K562 (cell line): ENCODE data around the gene NDUFAF8. TPM values are rescaled to one million over a fixed set of nuclear protein-coding genes. Genes with fewer than 3 reads are reported as not detected.

Source experiments
- ATAC-seq: fragments of 200-7000 bp; cut with Tn5 transposase; 3 replicates; pipeline ENCODE4 v1.9.1; 2020; ENCODE audit warnings: moderate library complexity
- BruUV-seq: library from RNA; stranded (reverse); fragments of 400-500 nt; replicated peaks from 2 replicates; lab custom pipeline; 2021; lab: Mats Ljungman, UMichigan
- CTCF ChIA-PET: fragments of 300-600 bp; formaldehyde crosslinking; extraction: SDS; loops from one replicate; lab custom pipeline; 2021; ENCODE audit warnings: low intra/inter-chr PET ratio; lab: Yijun Ruan, JAX
- POLR2A ChIA-PET: fragments of 300-600, 350-650 bp; sonication (Branson Sonifier 250); formaldehyde crosslinking; extraction: SDS; loops from one replicate; lab custom pipeline; 2021; ENCODE audit warnings: antibody characterized with exemption, inconsistent platforms; lab: Yijun Ruan, JAX
- DNase-seq, 4 experiments: peaks; one replicate each; pipeline versions ENCODE4 v3.0.0 to v3.0.0-alpha.2; 2011 to 2018; ENCODE audit warnings: low spot score in 3 of 4, mixed read lengths in 3 of 4; ENCODE audit errors: extremely low read depth in 1 of 4
- FAIRE-seq: peaks from 2 replicates; lab custom pipeline; 2011; peaks lifted over from hg19 to GRCh38; lab: Jason Lieb, UNC
- H2AFZ ChIP-seq: 2 replicates; pipeline ENCODE4 v1.6.0; 2011; ENCODE audit warnings: low read depth, low read length, control low read depth, inconsistent platforms
- H3K27ac ChIP-seq: fragments of 200-600 bp; 3 replicates; pipeline ENCODE4 v1.8.0; 2011; ENCODE audit warnings: low read depth, mild to moderate bottlenecking, control low read depth, inconsistent platforms, low read length, moderate library complexity, mixed read lengths; ENCODE audit errors: extremely low read depth
- H3K27me3 ChIP-seq, 2 experiments: fragments of 300-600 bp in 1 of 2; 2 replicates in 1 of 2; 3 replicates in 1 of 2; pipeline versions ENCODE4 v1.6.0 to v1.8.0; 2011; ENCODE audit warnings: inconsistent platforms in 2 of 2, low read length in 2 of 2, mild to moderate bottlenecking in 1 of 2, mixed read lengths in 1 of 2, moderate library complexity in 1 of 2; ENCODE audit not compliant: control insufficient read depth in 2 of 2, insufficient read depth in 2 of 2
- H3K36me3 ChIP-seq: fragments of 300-600 bp; 3 replicates; pipeline ENCODE4 v1.8.0; 2011; ENCODE audit warnings: mild to moderate bottlenecking, low read length, inconsistent platforms; ENCODE audit not compliant: control insufficient read depth, insufficient read depth
- H3K4me1 ChIP-seq, 2 experiments: fragments of 200-600 bp in 1 of 2; replicated peaks in 1 of 2; 2 replicates in 1 of 2; 3 replicates in 1 of 2; pipeline versions ENCODE4 v1.5.1 to v1.8.0; 2011; ENCODE audit warnings: inconsistent platforms in 2 of 2, low read length in 2 of 2, mild to moderate bottlenecking in 1 of 2, mixed read lengths in 1 of 2, moderate library complexity in 1 of 2; ENCODE audit not compliant: control insufficient read depth in 2 of 2, insufficient read depth in 2 of 2
- H3K4me2 ChIP-seq: 2 replicates; pipeline ENCODE4 v1.6.1; 2011; ENCODE audit warnings: low read length, control low read depth, inconsistent platforms, mixed read lengths; ENCODE audit not compliant: insufficient read depth
- H3K4me3 ChIP-seq: fragments of 200-600 bp; sonication (generic), shearing (Covaris generic); 2 replicates; pipeline ENCODE4 v1.5.1; 2016; ENCODE audit warnings: control low read depth, inconsistent platforms
- H3K79me2 ChIP-seq: fragments of 200-600 bp; 3 replicates; pipeline ENCODE4 v1.8.0; 2011; ENCODE audit warnings: low read length, inconsistent platforms; ENCODE audit not compliant: control insufficient read depth, insufficient read depth
- H3K9ac ChIP-seq, 2 experiments: 2 replicates each; pipeline versions ENCODE4 v1.6.0 to v1.6.1; 2011; ENCODE audit warnings: low read depth in 2 of 2, low read length in 2 of 2, control low read depth in 1 of 2, inconsistent platforms in 1 of 2, mild to moderate bottlenecking in 1 of 2, mixed read lengths in 1 of 2; ENCODE audit not compliant: insufficient read depth in 1 of 2
- H3K9me1 ChIP-seq: one replicate; pipeline ENCODE4 v1.6.0; 2011; ENCODE audit warnings: inconsistent platforms, mild to moderate bottlenecking, low read length, moderate library complexity; ENCODE audit not compliant: control insufficient read depth, insufficient read depth
- H3K9me3 ChIP-seq: replicated peaks from 2 replicates; pipeline ENCODE4 v1.5.1; 2011; ENCODE audit warnings: low read depth, low read length, inconsistent platforms; ENCODE audit not compliant: control insufficient read depth, insufficient read depth
- H4K20me1 ChIP-seq: replicated peaks from 2 replicates; pipeline ENCODE4 v1.6.1; 2011; ENCODE audit warnings: low read length, inconsistent platforms, mixed read lengths; ENCODE audit not compliant: control insufficient read depth, insufficient read depth
- ERF ChIP-seq: fragments of 450-650 bp; formaldehyde crosslinking; IDR thresholded peaks from 2 replicates; pipeline ENCODE4 v1.4.0; 2020; ENCODE audit warnings: mild to moderate bottlenecking, mixed read lengths
- KLF10 ChIP-seq: fragments of 250-450 bp; sonication (Bioruptor Pico); IDR thresholded peaks from 2 replicates; pipeline ENCODE4 v1.6.1; 2021; ENCODE audit warnings: matching md5 sums
- RBM22 ChIP-seq: fragments of 200-400 bp; formaldehyde crosslinking; IDR thresholded peaks from 2 replicates; pipeline ENCODE4 v1.6.1; 2018; ENCODE audit warnings: low read length, low read depth; ENCODE audit not compliant: poor library complexity, severe bottlenecking
- STAT6 ChIP-seq: sonication (generic); formaldehyde crosslinking; IDR thresholded peaks from 2 replicates; pipeline ENCODE4 v1.8.1; 2023; ENCODE audit warnings: mild to moderate bottlenecking, missing genetic modification reagents
- WGBS: fragments of 100-300 bp; shearing (Covaris generic); methylation state at CpG from one replicate; pipeline ENCODE4 v1.1.6; 2016; ENCODE audit warnings: low coverage, mixed read lengths; ENCODE audit not compliant: insufficient coverage; ENCODE audit errors: missing lambda C conversion rate; 5-methylcytosine and 5-hydroxymethylcytosine counted together
- in situ Hi-C: fragments of 300-500 bp; cut with MboI; formaldehyde crosslinking; loops from 4 replicates; pipeline ENCODE4 v1.15.0; 2018; ENCODE audit warnings: inconsistent platforms, mixed read lengths
- intact Hi-C: fragments of 100-400 bp; cut with micrococcal nuclease; formaldehyde crosslinking; loops from 2 replicates; pipeline ENCODE4 v1.14.2; 2022
- polyA plus RNA-seq, 8 experiments: library from polyadenylated mRNA; depleted of rRNA in 4 of 8; stranded (reverse) in 5 of 8; unstranded in 3 of 8; fragments of >200 nt; fragmentation: Nextera tagmentation in 2 of 8; fragmentation: Illumina TruSeq in 1 of 8; extraction: Ambion mirVana in 2 of 8; extraction: Trizol in 1 of 8; gene quantifications; 2 replicates each; pipeline versions ENCODE4 v1.2.1 to v1.2.3, GENCODE V29; 2011 to 2014; ENCODE audit warnings: inconsistent platforms in 1 of 8, missing spikeins in 1 of 8
- total RNA-seq, 7 experiments: library from RNA; depleted of rRNA in 6 of 7; stranded (reverse); fragments of >200 nt in 6 of 7; fragmentation: Illumina TruSeq in 2 of 7; extraction: Trizol in 2 of 7; gene quantifications; 2 replicates each; pipeline versions ENCODE4 v1.2.1 to v1.2.3, GENCODE V29; 2011 to 2021; ENCODE audit warnings: low replicate concordance in 1 of 7

The NDUFAF8 gene
- total and polyA plus RNA-seq, 9 of the 15 experiments (the other 6 are each of a cell fraction or from before 2014, with no cell fraction given), result 13.5 to 144 (median 90.0) TPM

- Histone ChIP-seq H3K36me3 (peaks cover 27% of the 10 kb centered on the region; the same call in 1 of the 3 replicates), H3K4me1 (peaks cover 0 to 41% of the 10 kb centered on the region in 2 experiments; a peak in 2 of 5 replicates), H4K20me1 (no peaks in the 10 kb centered on the region; the same call in 1 of the 2 replicates), H3K79me2 (no peaks in the 10 kb centered on the region), H3K4me2 (no peak overlapping the region), H3K9ac (0 out of 4 replicates have a peak overlapping the region, but pooled peaks of 1 of the 2 experiments have one; percentile 37), H3K9me1 (no peaks in the 10 kb centered on the region), H3K4me3 (no peak overlapping the region), H2AFZ (no peak overlapping the region), H3K27me3 (no peaks in the 10 kb centered on the region), H3K9me3 (no peaks in the 10 kb centered on the region), H3K27ac (no peak overlapping the region)
- no peak for ATAC-seq
- no TSS peak for BruUV-seq
- FAIRE-seq, result no peak
- no peak for DNase-seq
- ChIA-PET CTCF (interaction anchor here (0.6 kb wide), 1 partner anchor 349 kb away, joined by 3 read pairs; no protein-coding TSS in a partner anchor), POLR2A (no interaction called here)
- WGBS, result 91% methylated on average over 23 of the region's 29 CpGs
- TF ChIP-seq RBM22, result peak; percentile 11
- TF ChIP-seq STAT6 (CRISPR knock-in tag), result no peak
- no peak for TF ChIP-seq KLF10 (CRISPR knock-in tag)
- no peak for TF ChIP-seq ERF
- intact Hi-C loops (loop anchor here (5.0 kb wide), 1 partner anchor 40 kb away; no protein-coding TSS in a partner anchor), in situ Hi-C loops (no loop called here)
Observed at GRCh38 chr17:81251709-81252301, 12.7 kb downstream of the NDUFAF8 start.
